ENCODE data around the gene FGF8. TPM values are rescaled to one million over a fixed set of nuclear protein-coding genes. Genes with fewer than 3 reads are reported as not detected.
A peak's percentile ranks its signal among the peaks of the same experiment; 100 is the strongest.

FGF8 gene
- total and polyA plus RNA-seq, 9 of the 15 experiments (the other 6 are each of a cell fraction or from before 2014, with no cell fraction given): 0.13 to 0.82 (median 0.37) TPM; not detected in 5

- Histone ChIP-seq H3K27me3 (ENCODE audit: control insufficient read depth in 2 of 2, insufficient read depth in 2 of 2, low read length in 2 of 2) (no peaks in the 10 kb centered on the region), H3K4me1 (replicated peaks in 1 of 2; ENCODE audit: control insufficient read depth in 2 of 2, insufficient read depth in 2 of 2, low read length in 2 of 2) (peaks cover 11 to 16% of the 10 kb centered on the region in 2 experiments; a peak in 4 of 5 replicates), H3K4me2 (ENCODE audit: insufficient read depth, low read length) (peak overlapping the region; percentile 98), H3K36me3 (ENCODE audit: control insufficient read depth, insufficient read depth, low read length) (peaks cover 29% of the 10 kb centered on the region; the same call in 2 of the 3 replicates), H2AFZ (ENCODE audit: low read depth, low read length) (no peak overlapping the region), H3K27ac (ENCODE audit: extremely low read depth, low read depth, low read length) (peak overlapping the region; percentile 99), H4K20me1 (replicated peaks; ENCODE audit: control insufficient read depth, insufficient read depth, low read length) (peaks cover 35% of the 10 kb centered on the region), H3K9me1 (ENCODE audit: control insufficient read depth, insufficient read depth, low read length) (no peaks in the 10 kb centered on the region), H3K9ac (ENCODE audit: insufficient read depth in 1 of 2, low read depth in 2 of 2, low read length in 2 of 2) (peak overlapping the region; percentile 96 to 100; a peak in 3 of 4 replicates), H3K4me3 (peak overlapping the region; percentile 98), H3K9me3 (replicated peaks; ENCODE audit: control insufficient read depth, insufficient read depth, low read depth, low read length) (no peaks in the 10 kb centered on the region), H3K79me2 (ENCODE audit: control insufficient read depth, insufficient read depth, low read length) (peaks cover 89% of the 10 kb centered on the region)
- no peak for DNase-seq (ENCODE audit: extremely low read depth in 1 of 4, low spot score in 3 of 4)
- TSS peak; percentile 36 for BruUV-seq (replicated peaks)
- intact Hi-C loops (cut with micrococcal nuclease) (no loop called here), in situ Hi-C loops (cut with MboI) (no loop called here)
- ATAC-seq: peak; percentile 1; the same call in 1 of the 3 replicates
- CTCF ChIA-PET (ENCODE audit: low intra/inter-chr PET ratio): no interaction called here
- POLR2A ChIA-PET: interaction anchor here (0.6 to 3.9 kb wide), 3 partner anchors 13 to 160 kb away, joined by 3 to 19 read pairs (median 4); no protein-coding TSS in a partner anchor
- 0% methylated on average over 11 of the region's 14 CpGs for WGBS (ENCODE audit: insufficient coverage, low coverage, missing lambda C conversion rate)
- TF ChIP-seq EGR1 (conservative IDR thresholded peaks at IDR 0.05): peak; percentile 84
- no peak for TF ChIP-seq NUFIP1 (IDR thresholded peaks at IDR 0.05; ENCODE audit: partially characterized antibody)
- TF ChIP-seq SIN3A (IDR thresholded peaks at IDR 0.05; ENCODE audit: borderline replicate concordance in 2 of 2, control insufficient read depth in 1 of 2, low read depth in 2 of 2, low read length in 2 of 2): 0 out of 4 replicates have a peak, but pooled peaks of 1 of the 2 experiments have one; percentile 2
- no peak for FAIRE-seq
Measured at GRCh38 chr10:101816913-101817336, 41.0 kb upstream of the FGF8 start.

GRCh38 chr10:101816376-101816775 is 40.5 kb upstream of the FGF8 start:
- POLR2A ChIA-PET: interaction anchor here (0.6 to 3.9 kb wide), 4 partner anchors 13 to 160 kb away, joined by 3 to 19 read pairs (median 4); no protein-coding TSS in a partner anchor
- in situ Hi-C loops (cut with MboI): no loop called here
- ATAC-seq: no peak
- no peaks in the 10 kb centered on the region for H3K9me1 ChIP-seq (ENCODE audit: control insufficient read depth, insufficient read depth, low read length)
- intact Hi-C loops (cut with micrococcal nuclease): no loop called here
- H3K4me2 ChIP-seq (ENCODE audit: insufficient read depth, low read length): peak overlapping the region; percentile 98
- 0% methylated on average over 5 of the region's 5 CpGs for WGBS (ENCODE audit: insufficient coverage, low coverage, missing lambda C conversion rate)
- no TSS peak for BruUV-seq (replicated peaks)
- peaks cover 35% of the 10 kb centered on the region for H4K20me1 ChIP-seq (replicated peaks; ENCODE audit: control insufficient read depth, insufficient read depth, low read length)
- CTCF ChIA-PET (ENCODE audit: low intra/inter-chr PET ratio): no interaction called here
- H3K4me1 ChIP-seq (replicated peaks in 1 of 2; ENCODE audit: control insufficient read depth in 2 of 2, insufficient read depth in 2 of 2, low read length in 2 of 2): peaks cover 9 to 16% of the 10 kb centered on the region in 2 experiments; a peak in 4 of 5 replicates
- no peak for DNase-seq (ENCODE audit: extremely low read depth in 1 of 4, low spot score in 3 of 4)
- peak overlapping the region; percentile 98 for H3K4me3 ChIP-seq
- H3K27me3 ChIP-seq (ENCODE audit: control insufficient read depth in 2 of 2, insufficient read depth in 2 of 2, low read length in 2 of 2): no peaks in the 10 kb centered on the region
- H2AFZ ChIP-seq (ENCODE audit: low read depth, low read length): no peak overlapping the region
- H3K9ac ChIP-seq (ENCODE audit: insufficient read depth in 1 of 2, low read depth in 2 of 2, low read length in 2 of 2): peak overlapping the region; percentile 91 to 96
- no peaks in the 10 kb centered on the region for H3K9me3 ChIP-seq (replicated peaks; ENCODE audit: control insufficient read depth, insufficient read depth, low read depth, low read length)
- peaks cover 32% of the 10 kb centered on the region; the same call in 2 of the 3 replicates for H3K36me3 ChIP-seq (ENCODE audit: control insufficient read depth, insufficient read depth, low read length)
- no peak for FAIRE-seq
- peaks cover 91% of the 10 kb centered on the region for H3K79me2 ChIP-seq (ENCODE audit: control insufficient read depth, insufficient read depth, low read length)
- H3K27ac ChIP-seq (ENCODE audit: extremely low read depth, low read depth, low read length): no peak overlapping the region
- TF ChIP-seq CXXC5 (CRISPR knock-in tag; IDR thresholded peaks at IDR 0.05) (no peak), FIP1L1 (IDR thresholded peaks at IDR 0.05; ENCODE audit: low read depth, low read length, poor library complexity, severe bottlenecking) (no peak), CAMTA2 (CRISPR knock-in tag; conservative IDR thresholded peaks at IDR 0.05) (no peak), ZNF592 (IDR thresholded peaks at IDR 0.05) (no peak), BRCA1 (IDR thresholded peaks at IDR 0.05) (no peak), BRCA1 (CRISPR knock-in tag; IDR thresholded peaks at IDR 0.05) (no peak), CHD2 (IDR thresholded peaks at IDR 0.05; ENCODE audit: low read depth, low read length) (no peak), EWSR1 (IDR thresholded peaks at IDR 0.05; ENCODE audit: borderline replicate concordance, low read depth, partially characterized antibody) (no peak), E2F3 (CRISPR knock-in tag; IDR thresholded peaks at IDR 0.05) (no peak)

Measured in K562 (cell line).